ENCODE measurements around the gene THTPA. TPM values are rescaled to one million over a fixed set of nuclear protein-coding genes. Genes with fewer than 3 reads are reported as not detected.

THTPA gene
- total and polyA plus RNA-seq, 9 of the 15 experiments (the other 6 are each of a cell fraction or from before 2014, with no cell fraction given) = 2.4 to 8.7 (median 5.2) TPM

DNA sequence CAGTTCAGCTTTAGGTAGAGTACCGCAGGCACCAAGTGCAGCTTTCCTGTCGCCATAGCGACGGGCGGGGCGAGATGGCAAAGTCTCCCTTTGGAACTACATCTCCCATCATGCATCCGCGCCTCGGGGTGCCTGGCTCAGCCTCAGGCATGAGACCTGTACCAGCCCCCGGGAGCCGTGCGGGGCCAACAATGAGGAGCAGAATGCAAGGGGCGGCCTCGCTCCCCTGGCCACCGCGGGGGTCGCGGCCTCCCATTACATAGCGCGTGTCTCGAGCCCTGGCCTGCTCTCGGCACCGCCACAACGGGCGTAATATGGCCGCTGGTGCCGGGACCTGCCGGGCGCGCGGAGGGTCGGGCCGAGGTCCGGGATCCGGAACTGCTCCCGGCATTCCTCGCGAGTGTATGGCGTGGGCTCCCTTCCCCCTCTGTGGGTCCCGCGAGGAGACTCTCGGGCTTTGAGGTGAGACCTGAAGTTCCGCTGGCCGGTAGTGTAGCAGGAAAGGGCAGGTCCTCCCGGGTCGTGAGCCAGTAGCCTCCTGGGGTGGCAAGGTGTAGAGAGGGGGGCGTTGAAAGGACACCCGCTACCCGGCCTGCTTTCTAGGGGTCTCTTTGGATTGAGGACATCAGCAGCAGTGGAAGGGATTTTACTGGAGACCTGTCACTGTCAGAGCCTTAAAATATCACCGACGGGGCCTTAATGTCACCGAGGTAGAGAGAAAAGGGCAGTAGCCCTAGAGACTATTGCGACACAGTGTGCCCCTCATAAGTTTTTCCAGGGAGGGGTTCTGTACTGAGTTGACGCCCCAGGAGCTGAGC, at the start of gene THTPA (continued):
- no peak for TF ChIP-seq TOE1 (IDR thresholded peaks at IDR 0.05; ENCODE audit: borderline replicate concordance)
- TF ChIP-seq TOE1 (CRISPR knock-in tag; IDR thresholded peaks at IDR 0.05; ENCODE audit: borderline replicate concordance, low read depth) = no peak
- TF ChIP-seq, protein P1, sequence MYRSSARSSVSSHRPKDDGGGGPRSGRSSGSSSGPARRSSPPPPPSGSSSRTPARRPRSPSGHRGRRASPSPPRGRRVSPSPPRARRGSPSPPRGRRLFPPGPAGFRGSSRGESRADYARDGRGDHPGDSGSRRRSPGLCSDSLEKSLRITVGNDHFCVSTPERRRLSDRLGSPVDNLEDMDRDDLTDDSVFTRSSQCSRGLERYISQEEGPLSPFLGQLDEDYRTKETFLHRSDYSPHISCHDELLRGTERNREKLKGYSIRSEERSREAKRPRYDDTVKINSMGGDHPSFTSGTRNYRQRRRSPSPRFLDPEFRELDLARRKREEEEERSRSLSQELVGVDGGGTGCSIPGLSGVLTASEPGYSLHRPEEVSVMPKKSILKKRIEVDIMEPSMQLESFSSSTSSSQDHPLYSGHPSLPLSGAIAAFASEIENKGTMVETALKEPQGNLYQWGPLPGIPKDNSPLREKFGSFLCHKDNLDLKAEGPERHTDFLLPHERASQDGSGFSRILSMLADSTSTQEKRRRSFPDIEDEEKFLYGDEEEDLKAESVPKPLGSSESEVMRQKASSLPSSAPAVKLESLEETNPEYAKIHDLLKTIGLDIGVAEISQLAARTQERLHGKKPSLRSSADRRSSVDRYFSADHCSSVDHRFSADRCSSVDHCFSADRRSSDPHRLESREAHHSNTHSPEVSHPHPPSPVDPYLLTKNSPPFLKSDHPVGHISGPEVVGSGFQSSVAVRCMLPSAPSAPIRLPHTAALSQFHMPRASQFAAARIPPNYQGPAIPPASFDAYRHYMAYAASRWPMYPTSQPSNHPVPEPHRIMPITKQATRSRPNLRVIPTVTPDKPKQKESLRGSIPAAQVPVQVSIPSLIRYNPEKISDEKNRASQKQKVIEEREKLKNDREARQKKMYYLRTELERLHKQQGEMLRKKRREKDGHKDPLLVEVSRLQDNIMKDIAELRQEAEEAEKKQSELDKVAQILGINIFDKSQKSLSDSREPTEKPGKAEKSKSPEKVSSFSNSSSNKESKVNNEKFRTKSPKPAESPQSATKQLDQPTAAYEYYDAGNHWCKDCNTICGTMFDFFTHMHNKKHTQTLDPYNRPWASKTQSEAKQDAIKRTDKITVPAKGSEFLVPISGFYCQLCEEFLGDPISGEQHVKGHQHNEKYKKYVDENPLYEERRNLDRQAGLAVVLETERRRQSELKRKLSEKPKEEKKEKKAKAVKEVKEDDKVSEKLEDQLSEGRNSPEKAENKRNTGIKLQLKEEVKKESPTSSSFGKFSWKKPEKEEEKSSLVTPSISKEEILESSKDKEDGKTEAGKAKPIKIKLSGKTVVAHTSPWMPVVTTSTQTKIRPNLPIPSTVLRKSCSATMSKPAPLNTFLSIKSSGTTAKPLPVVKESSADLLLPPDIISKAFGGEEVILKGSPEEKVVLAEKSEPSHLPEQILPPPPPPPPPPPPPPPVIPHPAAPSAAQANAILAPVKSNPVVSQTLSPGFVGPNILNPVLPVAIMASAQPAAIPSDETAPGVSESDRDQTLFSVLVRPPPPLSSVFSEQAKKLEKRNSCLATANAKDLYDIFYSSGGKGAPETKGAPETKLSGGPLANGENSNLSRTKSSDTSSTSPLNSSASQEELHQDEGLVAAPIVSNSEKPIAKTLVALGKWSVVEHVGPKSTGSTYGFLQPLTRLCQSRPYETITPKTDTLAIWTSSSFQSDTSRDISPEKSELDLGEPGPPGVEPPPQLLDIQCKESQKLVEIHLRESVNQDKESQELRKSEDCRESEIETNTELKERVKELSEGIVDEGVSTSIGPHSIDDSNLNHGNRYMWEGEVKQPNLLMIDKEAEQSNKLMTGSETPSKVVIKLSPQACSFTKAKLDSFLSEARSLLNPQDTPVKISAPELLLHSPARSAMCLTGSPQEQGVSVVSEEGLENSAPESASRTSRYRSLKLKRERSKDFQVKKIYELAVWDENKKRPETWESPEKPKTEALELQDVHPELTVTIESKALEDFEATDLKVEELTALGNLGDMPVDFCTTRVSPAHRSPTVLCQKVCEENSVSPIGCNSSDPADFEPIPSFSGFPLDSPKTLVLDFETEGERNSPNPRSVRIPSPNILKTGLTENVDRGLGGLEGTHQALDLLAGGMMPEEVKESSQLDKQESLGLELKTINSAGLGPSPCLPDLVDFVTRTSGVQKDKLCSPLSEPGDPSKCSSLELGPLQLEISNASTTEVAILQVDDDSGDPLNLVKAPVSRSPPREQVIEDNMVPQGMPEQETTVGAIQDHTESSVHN (IDR thresholded peaks at IDR 0.05; ENCODE audit: borderline replicate concordance in 1 of 2, low read depth in 1 of 2) = no peak
- TF ChIP-seq NFRKB (IDR thresholded peaks at IDR 0.05; ENCODE audit: low read depth) = 0 out of 2 replicates have a peak, but pooled peaks have one; percentile 49
- TF ChIP-seq GATA2 (CRISPR knock-in tag; IDR thresholded peaks at IDR 0.05) = no peak
- no peak for TF ChIP-seq ETV6 (IDR thresholded peaks at IDR 0.05; ENCODE audit: borderline replicate concordance in 1 of 2, low read depth in 2 of 2, low read length in 1 of 2)
- no peak for TF ChIP-seq ETV6 (CRISPR knock-in tag; IDR thresholded peaks at IDR 0.05; ENCODE audit: borderline replicate concordance)
- TF ChIP-seq PHB (CRISPR knock-in tag; IDR thresholded peaks at IDR 0.05) = no peak
- peak; percentile 78; the same call in 1 of the 2 replicates for TF ChIP-seq PHF8 (IDR thresholded peaks at IDR 0.05; ENCODE audit: borderline replicate concordance, low read length)
- no peak for TF ChIP-seq ZNF507 (tag; conservative IDR thresholded peaks at IDR 0.05)
- TF ChIP-seq XRCC3 (IDR thresholded peaks at IDR 0.05) = no peak
- no peak for TF ChIP-seq RBM39 (optimal IDR thresholded peaks at IDR 0.05; ENCODE audit: low read depth, low read length)
- peak; percentile 48; the same call in 1 of the 2 replicates for TF ChIP-seq MTA3 (IDR thresholded peaks at IDR 0.05; ENCODE audit: borderline replicate concordance)
- TF ChIP-seq SMAD3 (CRISPR knock-in tag; conservative IDR thresholded peaks at IDR 0.05) = 0 out of 2 replicates have a peak, but pooled peaks have one; percentile 27
- TF ChIP-seq CXXC5 (CRISPR knock-in tag; IDR thresholded peaks at IDR 0.05) = peak; percentile 69
- TF ChIP-seq MCM3 (IDR thresholded peaks at IDR 0.05) = no peak
- TF ChIP-seq ZNF668 (CRISPR knock-in tag; IDR thresholded peaks at IDR 0.05) = no peak
- TF ChIP-seq ATF1 (CRISPR knock-in tag; IDR thresholded peaks at IDR 0.05) = no peak
- TF ChIP-seq ATF1 (tag; IDR thresholded peaks at IDR 0.05) = peak; percentile 71; the same call in 1 of the 2 replicates
- TF ChIP-seq SNRNP70 (optimal IDR thresholded peaks at IDR 0.05; ENCODE audit: low read depth, low read length) = no peak
- TF ChIP-seq ZNF224 (CRISPR knock-in tag; IDR thresholded peaks at IDR 0.05) = peak; percentile 98
- no peak for TF ChIP-seq ZNF3 (CRISPR knock-in tag; IDR thresholded peaks at IDR 0.05)
